Measurements from ENCODE around the gene MPV17L2.

Gene MPV17L2

GRCh38 chr19:18168673-18169381 is 24.2 kb upstream of the MPV17L2 start:
- Mint-ChIP-seq H3K27me3 (no peaks in the 10 kb centered on the region), H3K4me1 (peaks cover 45% of the 10 kb centered on the region), H3K36me3 (peaks cover 12% of the 10 kb centered on the region), H3K27ac (peak overlapping the region; percentile 99), H3K4me3 (peak overlapping the region; percentile 83), H3K9me3 (no peaks in the 10 kb centered on the region)
- DNase-seq (ENCODE audit: low spot score in 2 of 2) (peak in 1 of 2 donors; percentile 62), ATAC-seq (ENCODE audit: low read depth) (peak; percentile 28)

GRCh38 chr19:18170714-18171255 is 22.2 kb upstream of the MPV17L2 start:
- Mint-ChIP-seq H3K4me1 (peaks cover 50% of the 10 kb centered on the region), H3K4me3 (peak overlapping the region; percentile 81), H3K9me3 (no peaks in the 10 kb centered on the region), H3K36me3 (peaks cover 16% of the 10 kb centered on the region), H3K27ac (peak overlapping the region; percentile 99), H3K27me3 (no peaks in the 10 kb centered on the region)
- DNase-seq (ENCODE audit: low spot score in 2 of 2): peak in 1 of 2 donors; percentile 46
- ATAC-seq (ENCODE audit: low read depth): peak; percentile 2

- H3K4me1 Mint-ChIP-seq: peaks cover 55% of the 10 kb centered on the region
These were observed 21.3 kb upstream of the MPV17L2 start for GRCh38 chr19:18171605-18172327.

GRCh38 chr19:18172331-18173053 is 20.5 kb upstream of the MPV17L2 start:
- H3K4me1 Mint-ChIP-seq: peaks cover 59% of the 10 kb centered on the region

More at GRCh38 chr19:18171605-18172327, 21.3 kb upstream of the MPV17L2 start:
- Mint-ChIP-seq H3K27me3 (no peaks in the 10 kb centered on the region), H3K9me3 (no peaks in the 10 kb centered on the region), H3K36me3 (peaks cover 20% of the 10 kb centered on the region), H3K4me3 (peak overlapping the region; percentile 81), H3K27ac (peak overlapping the region; percentile 99)
- DNase-seq (ENCODE audit: low spot score in 2 of 2): peak in 1 of 2 donors; percentile 38
- ATAC-seq (ENCODE audit: low read depth): no peak

GRCh38 chr19:18173054-18173571 is 19.9 kb upstream of the MPV17L2 start:
- DNase-seq (ENCODE audit: low spot score in 2 of 2) (peak; percentile 52 to 82), ATAC-seq (ENCODE audit: low read depth) (peak; percentile 10)
- Mint-ChIP-seq H3K27ac (peak overlapping the region; percentile 99), H3K9me3 (no peaks in the 10 kb centered on the region), H3K4me1 (peaks cover 56% of the 10 kb centered on the region), H3K27me3 (no peaks in the 10 kb centered on the region), H3K36me3 (peaks cover 21% of the 10 kb centered on the region), H3K4me3 (peak overlapping the region; percentile 96)

More at GRCh38 chr19:18172331-18173053, 20.5 kb upstream of the MPV17L2 start:
- no peaks in the 10 kb centered on the region for H3K9me3 Mint-ChIP-seq
- no peak for ATAC-seq (ENCODE audit: low read depth)
- peak overlapping the region; percentile 96 for H3K4me3 Mint-ChIP-seq
- H3K27ac Mint-ChIP-seq: peak overlapping the region; percentile 99
- H3K36me3 Mint-ChIP-seq: peaks cover 21% of the 10 kb centered on the region
- no peaks in the 10 kb centered on the region for H3K27me3 Mint-ChIP-seq
- DNase-seq (ENCODE audit: low spot score in 2 of 2): no peak

GRCh38 chr19:18173572-18174288 is 19.3 kb upstream of the MPV17L2 start, which contains the start of gene IFI30:
Gene IFI30 (plus strand): TSS chr19:18173813. CDS start chr19:18173842, 29 bp downstream.
- Mint-ChIP-seq H3K36me3 (peaks cover 24% of the 10 kb centered on the region), H3K4me3 (peak within 1 kb of the TSS; percentile 96), H3K4me1 (peaks cover 53% of the 10 kb centered on the region), H3K27ac (peak within 1 kb of the TSS; percentile 99), H3K27me3 (no peaks in the 10 kb centered on the region), H3K9me3 (no peaks in the 10 kb centered on the region)
- DNase-seq (ENCODE audit: low spot score in 2 of 2) (peak; percentile 58 to 82), ATAC-seq (ENCODE audit: low read depth) (peak; percentile 55)

- Mint-ChIP-seq H3K4me3 (peak overlapping the region; percentile 96), H3K27me3 (no peaks in the 10 kb centered on the region), H3K27ac (peak overlapping the region; percentile 99), H3K36me3 (peaks cover 24% of the 10 kb centered on the region), H3K9me3 (no peaks in the 10 kb centered on the region), H3K4me1 (peaks cover 51% of the 10 kb centered on the region)
- no peak for ATAC-seq (ENCODE audit: low read depth)
- no peak for DNase-seq (ENCODE audit: low spot score in 2 of 2)
These were observed 18.0 kb upstream of the MPV17L2 start for GRCh38 chr19:18174983-18175382.

GRCh38 chr19:18176367-18177310 is 16.4 kb upstream of the MPV17L2 start:
- no peaks in the 10 kb centered on the region for H3K27me3 Mint-ChIP-seq
- ATAC-seq (ENCODE audit: low read depth) (no peak), DNase-seq (ENCODE audit: low spot score in 2 of 2) (no peak)
- peaks cover 40% of the 10 kb centered on the region for H3K4me1 Mint-ChIP-seq
- peak overlapping the region; percentile 67 for H3K4me3 Mint-ChIP-seq
- H3K9me3 Mint-ChIP-seq: no peaks in the 10 kb centered on the region
- H3K36me3 Mint-ChIP-seq: peaks cover 24% of the 10 kb centered on the region
- H3K27ac Mint-ChIP-seq: no peak overlapping the region

- H3K4me3 Mint-ChIP-seq: peak overlapping the region; percentile 67
- ATAC-seq (ENCODE audit: low read depth) (peak; percentile 10), DNase-seq (ENCODE audit: low spot score in 2 of 2) (no peak)
- H3K36me3 Mint-ChIP-seq: peaks cover 19% of the 10 kb centered on the region
- H3K9me3 Mint-ChIP-seq: no peaks in the 10 kb centered on the region
- H3K27ac Mint-ChIP-seq: no peak overlapping the region
- peaks cover 25% of the 10 kb centered on the region for H3K4me1 Mint-ChIP-seq
- H3K27me3 Mint-ChIP-seq: no peaks in the 10 kb centered on the region
These were observed 13.1 kb upstream of the MPV17L2 start for GRCh38 chr19:18179957-18180356.

GRCh38 chr19:18183529-18183928 is 9.5 kb upstream of the MPV17L2 start:
- Mint-ChIP-seq H3K27ac (no peak overlapping the region), H3K27me3 (no peaks in the 10 kb centered on the region), H3K4me1 (peaks cover 9% of the 10 kb centered on the region), H3K4me3 (no peak overlapping the region), H3K36me3 (peaks cover 5% of the 10 kb centered on the region), H3K9me3 (no peaks in the 10 kb centered on the region)
- no peak for ATAC-seq (ENCODE audit: low read depth)
- no peak for DNase-seq (ENCODE audit: low spot score in 2 of 2)

- Mint-ChIP-seq H3K27ac (no peak overlapping the region), H3K4me1 (peaks cover 5% of the 10 kb centered on the region), H3K27me3 (no peaks in the 10 kb centered on the region), H3K36me3 (peaks cover 2% of the 10 kb centered on the region), H3K9me3 (no peaks in the 10 kb centered on the region), H3K4me3 (no peak overlapping the region)
- no peak for DNase-seq (ENCODE audit: low spot score in 2 of 2)
- no peak for ATAC-seq (ENCODE audit: low read depth)
These were observed 7.5 kb upstream of the MPV17L2 start for GRCh38 chr19:18185538-18185937.

GRCh38 chr19:18190278-18190677 is 2.7 kb upstream of the MPV17L2 start:
- Mint-ChIP-seq H3K27me3 (no peaks in the 10 kb centered on the region), H3K4me1 (peaks cover 17% of the 10 kb centered on the region), H3K4me3 (no peak overlapping the region), H3K9me3 (no peaks in the 10 kb centered on the region), H3K36me3 (peaks cover 2% of the 10 kb centered on the region), H3K27ac (no peak overlapping the region)
- ATAC-seq (ENCODE audit: low read depth) (no peak), DNase-seq (ENCODE audit: low spot score in 2 of 2) (no peak)
